Measurements from ENCODE around the gene GIT2. TPM values are rescaled to one million over a fixed set of nuclear protein-coding genes. Genes with fewer than 3 reads are reported as not detected.

The GIT2 gene
- total and polyA plus RNA-seq, 2 of the 8 experiments (the other 6 are each of a cell fraction or from before 2014, with no cell fraction given) = 9.6 to 20.7 TPM

DNA sequence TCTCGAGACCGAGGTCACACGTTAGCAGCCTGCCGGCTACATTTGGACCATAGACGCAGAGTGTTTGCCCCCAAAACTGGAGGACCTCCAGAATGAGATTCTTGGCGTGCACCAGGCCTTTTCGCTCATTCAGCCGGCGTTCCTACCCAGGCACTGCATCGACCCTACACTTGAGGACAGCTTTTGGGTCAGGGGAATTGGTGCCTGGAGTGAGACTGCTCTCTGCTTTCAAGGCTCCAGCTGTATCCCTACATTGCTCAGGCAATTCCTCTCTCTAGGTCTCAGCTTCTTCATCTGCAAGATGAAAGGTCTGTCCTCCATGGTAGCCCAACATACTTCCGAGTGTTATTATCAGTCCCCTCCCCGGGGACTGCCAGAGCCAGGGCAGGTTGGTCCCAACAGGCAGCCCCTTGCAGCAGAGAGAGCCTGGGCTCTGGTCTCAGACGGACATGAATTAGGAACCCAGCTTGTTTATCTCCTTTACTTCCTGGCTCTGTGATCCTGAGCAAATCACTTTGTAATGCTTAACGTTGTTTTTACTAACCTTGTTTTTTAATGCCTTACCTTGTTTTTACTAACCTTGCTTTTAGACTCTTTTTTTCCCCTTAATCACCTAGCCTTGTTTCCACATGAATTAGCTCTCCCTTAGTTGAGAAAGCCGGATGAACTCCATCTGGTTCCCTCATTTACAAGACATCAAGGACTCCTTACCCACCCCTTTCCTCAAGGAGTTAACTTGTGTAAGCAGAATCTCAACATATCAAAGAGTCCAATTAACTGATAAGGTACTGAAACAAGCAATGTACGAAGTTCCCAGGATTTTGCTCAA lies 95.2 kb downstream of the GIT2 start:
- CTCF ChIA-PET (ENCODE audit: partially characterized antibody) = interaction anchor here (0.7 to 3.0 kb wide), 13 partner anchors 9 to 137 kb away, joined by 3 to 21 read pairs (median 4); no protein-coding TSS in a partner anchor
- Histone ChIP-seq H2BK12ac (ENCODE audit: low read depth, low read length) (peak overlapping the region; percentile 60; the same call in 1 of the 2 replicates), H4K20me1 (replicated peaks in 1 of 2; ENCODE audit: control insufficient read depth in 1 of 2, insufficient read depth in 2 of 2, low read length in 2 of 2) (peaks cover 0 to 6% of the 10 kb centered on the region in 2 experiments), H3K27me3 (replicated peaks in 1 of 4; ENCODE audit: control insufficient read depth in 3 of 4, extremely low read depth in 1 of 4, insufficient read depth in 3 of 4, low read length in 3 of 4) (peaks cover 53 to 93% (median 87%) of the 10 kb centered on the region in 4 experiments), H3K79me1 (ENCODE audit: low read depth, low read length) (no peaks in the 10 kb centered on the region), H3K23me2 (ENCODE audit: low read depth, low read length) (peaks cover 8% of the 10 kb centered on the region), H3K56ac (replicated peaks; ENCODE audit: insufficient read length, low read depth, low read length) (no peak overlapping the region), H2BK120ac (replicated peaks; ENCODE audit: low read depth, low read length) (no peak overlapping the region), H4K8ac (ENCODE audit: extremely low read depth, insufficient read depth, low read length) (no peak overlapping the region; the same call in none of the 2 replicates), H3K9ac (replicated peaks in 1 of 4; ENCODE audit: extremely low read depth in 1 of 4, low read depth in 3 of 4, low read length in 3 of 4) (peak overlapping the region in 3 of 4 experiments; percentile 39 to 45 (median 43); a peak in 6 of 7 replicates), H3K27ac (ENCODE audit: low read depth, low read length) (no peak overlapping the region), H3K23ac (ENCODE audit: insufficient read length) (no peak overlapping the region), H2AK5ac (ENCODE audit: low read depth, low read length) (no peak overlapping the region), H2AFZ (ENCODE audit: low read length) (peak overlapping the region; percentile 95; the same call in 1 of the 2 replicates), H2BK5ac (ENCODE audit: low read depth, low read length) (no peak overlapping the region), H3K18ac (ENCODE audit: extremely low read depth, low read length) (no peak overlapping the region), H3K4ac (replicated peaks; ENCODE audit: insufficient read length, low read depth, low read length) (no peak overlapping the region), H3K4me1 (replicated peaks in 1 of 4; ENCODE audit: control insufficient read depth in 3 of 4, insufficient read depth in 4 of 4, low read length in 3 of 4) (peaks cover 0 to 10% (median 2%) of the 10 kb centered on the region in 4 experiments; a peak in 3 of 7 replicates), H3K14ac (ENCODE audit: insufficient read length) (no peak overlapping the region), H4K5ac (ENCODE audit: insufficient read length, low read depth, low read length) (no peak overlapping the region), H3K4me2 (ENCODE audit: insufficient read depth in 1 of 2, low read depth in 2 of 2, low read length in 2 of 2) (peak overlapping the region; percentile 86 to 93), H2BK15ac (ENCODE audit: low read length) (no peak overlapping the region), H4K91ac (replicated peaks; ENCODE audit: insufficient read length, low read length) (no peak overlapping the region), H3K79me2 (ENCODE audit: control insufficient read depth in 1 of 2, insufficient read depth in 2 of 2, low read length in 2 of 2) (no peaks in the 10 kb centered on the region), H3K9me3 (ENCODE audit: insufficient read depth in 2 of 2, low read depth in 1 of 2, low read length in 1 of 2) (no peaks in the 10 kb centered on the region), H3K4me3 (ENCODE audit: extremely low read depth in 1 of 4, insufficient read depth in 2 of 4, low read depth in 3 of 4, low read length in 4 of 4) (peak overlapping the region; percentile 45 to 75 (median 66)), H2BK20ac (ENCODE audit: low read length) (no peak overlapping the region), H3K36me3 (ENCODE audit: control insufficient read depth in 2 of 4, insufficient read depth in 4 of 4, low read length in 3 of 4) (peaks cover 0 to 6% (median 2%) of the 10 kb centered on the region in 4 experiments; a peak in 2 of 8 replicates)
- POLR2A ChIA-PET (ENCODE audit: partially characterized antibody) = interaction anchor here (0.8 to 1.7 kb wide), 5 partner anchors 9 to 43 kb away, joined by 3 to 6 read pairs (median 3); no protein-coding TSS in a partner anchor
- WGBS, 2 experiments (ENCODE audit: extremely low coverage in 1 of 2, insufficient coverage in 1 of 2, insufficient read length in 1 of 2, insufficient replicate concordance in 2 of 2, low coverage in 1 of 2, low lambda C conversion rate in 2 of 2, missing lambda C conversion rate in 1 of 2) = 5% methylated on average over 16 of the region's 16 CpGs; no CpG with 5 or more reads in 1 of the 2 experiments
- DNase-seq (ENCODE audit: low read depth in 1 of 2, low spot score in 2 of 2) (peak in 1 of 2 experiments; percentile 61), FAIRE-seq (peak; percentile 76)
- no peak for TF ChIP-seq CTCF (IDR thresholded peaks at IDR 0.05; ENCODE audit: control extremely low read depth in 1 of 3, insufficient read depth in 1 of 3, low read depth in 1 of 3, low read length in 3 of 3)
- TF ChIP-seq RNF2 (IDR thresholded peaks at IDR 0.05; ENCODE audit: borderline replicate concordance, low read depth, low read length, missing control alignments, poor library complexity, severe bottlenecking) = no peak
- no peak for TF ChIP-seq TCF12 (IDR thresholded peaks at IDR 0.05; ENCODE audit: low read depth, low read length)
- 0 out of 2 replicates have a peak, but pooled peaks have one; percentile 63 for TF ChIP-seq GABPA (IDR thresholded peaks at IDR 0.05; ENCODE audit: borderline replicate concordance, insufficient read depth, low read length)
- peak; percentile 12 for TF ChIP-seq KDM4A (IDR thresholded peaks at IDR 0.05; ENCODE audit: low read depth, low read length, severe bottlenecking)
- TF ChIP-seq CEBPB (IDR thresholded peaks at IDR 0.05; ENCODE audit: low read depth, low read length) = no peak
- 0 out of 2 replicates have a peak, but pooled peaks have one; percentile 39 for TF ChIP-seq RBBP5 (IDR thresholded peaks at IDR 0.05; ENCODE audit: borderline replicate concordance, low read depth, low read length)
